ENCODE results near the gene NRP2. TPM values are rescaled to one million over a fixed set of nuclear protein-coding genes. Genes with fewer than 3 reads are reported as not detected.

The NRP2 gene
- total and polyA plus RNA-seq, 4 donors, result 57.7 to 79.1 (median 62.4) TPM

- no peak for DNase-seq (ENCODE audit: low read depth in 4 of 6, low spot score in 6 of 6)
- H3K4me3 ChIP-seq (ENCODE audit: low read depth, low read length), result no peak overlapping the region
- WGBS (ENCODE audit: insufficient coverage), result 69% methylated on average over 8 of the region's 13 CpGs
- peak overlapping the region; percentile 61 for H3K27ac ChIP-seq (ENCODE audit: low read depth, low read length)
- no peaks in the 10 kb centered on the region for H3K36me3 ChIP-seq (ENCODE audit: control insufficient read depth, insufficient read depth, low read length)
- H3K9me3 ChIP-seq (ENCODE audit: control insufficient read depth, insufficient read depth, low read length), result no peaks in the 10 kb centered on the region
- peaks cover 21% of the 10 kb centered on the region for H3K27me3 ChIP-seq (ENCODE audit: control insufficient read depth, insufficient read depth, low read length)
- H3K4me1 ChIP-seq (ENCODE audit: control insufficient read depth, insufficient read depth, low read length), result peaks cover 40% of the 10 kb centered on the region
Observed at GRCh38 chr2:205714789-205715720, 32.8 kb downstream of the NRP2 start.

GRCh38 chr2:205715831-205716525 is 33.7 kb downstream of the NRP2 start:
- Histone ChIP-seq H3K36me3 (ENCODE audit: control insufficient read depth, insufficient read depth, low read length) (no peaks in the 10 kb centered on the region), H3K4me1 (ENCODE audit: control insufficient read depth, insufficient read depth, low read length) (peaks cover 48% of the 10 kb centered on the region), H3K27ac (ENCODE audit: low read depth, low read length) (peak overlapping the region; percentile 6), H3K4me3 (ENCODE audit: low read depth, low read length) (no peak overlapping the region), H3K27me3 (ENCODE audit: control insufficient read depth, insufficient read depth, low read length) (peaks cover 21% of the 10 kb centered on the region), H3K9me3 (ENCODE audit: control insufficient read depth, insufficient read depth, low read length) (no peaks in the 10 kb centered on the region)
- WGBS (ENCODE audit: insufficient coverage), result 87% methylated on average over 17 of the region's 20 CpGs
- no peak for DNase-seq (ENCODE audit: low read depth in 4 of 6, low spot score in 6 of 6)

- DNase-seq (ENCODE audit: low read depth in 4 of 6, low spot score in 6 of 6), result no peak
- no peak overlapping the region for H3K4me3 ChIP-seq (ENCODE audit: low read depth, low read length)
- peaks cover 21% of the 10 kb centered on the region for H3K27me3 ChIP-seq (ENCODE audit: control insufficient read depth, insufficient read depth, low read length)
- no peaks in the 10 kb centered on the region for H3K36me3 ChIP-seq (ENCODE audit: control insufficient read depth, insufficient read depth, low read length)
- peak overlapping the region; percentile 79 for H3K27ac ChIP-seq (ENCODE audit: low read depth, low read length)
- H3K9me3 ChIP-seq (ENCODE audit: control insufficient read depth, insufficient read depth, low read length), result no peaks in the 10 kb centered on the region
- WGBS (ENCODE audit: insufficient coverage), result 64% methylated on average over 2 of the region's 10 CpGs
- peaks cover 60% of the 10 kb centered on the region for H3K4me1 ChIP-seq (ENCODE audit: control insufficient read depth, insufficient read depth, low read length)
Observed at GRCh38 chr2:205717175-205717846, 35.0 kb downstream of the NRP2 start.

GRCh38 chr2:205717999-205718398 is 35.7 kb downstream of the NRP2 start:
- peak overlapping the region; percentile 79 for H3K27ac ChIP-seq (ENCODE audit: low read depth, low read length)
- H3K9me3 ChIP-seq (ENCODE audit: control insufficient read depth, insufficient read depth, low read length), result no peaks in the 10 kb centered on the region
- peaks cover 60% of the 10 kb centered on the region for H3K4me1 ChIP-seq (ENCODE audit: control insufficient read depth, insufficient read depth, low read length)
- no peaks in the 10 kb centered on the region for H3K36me3 ChIP-seq (ENCODE audit: control insufficient read depth, insufficient read depth, low read length)
- H3K4me3 ChIP-seq (ENCODE audit: low read depth, low read length), result no peak overlapping the region
- DNase-seq (ENCODE audit: low read depth in 4 of 6, low spot score in 6 of 6), result no peak
- 89% methylated on average over 3 of the region's 3 CpGs for WGBS (ENCODE audit: insufficient coverage)
- H3K27me3 ChIP-seq (ENCODE audit: control insufficient read depth, insufficient read depth, low read length), result peaks cover 18% of the 10 kb centered on the region

GRCh38 chr2:205719847-205720246 is 37.5 kb downstream of the NRP2 start:
- no CpG with 5 or more reads among the region's 4 CpGs for WGBS (ENCODE audit: insufficient coverage)
- Histone ChIP-seq H3K9me3 (ENCODE audit: control insufficient read depth, insufficient read depth, low read length) (no peaks in the 10 kb centered on the region), H3K4me1 (ENCODE audit: control insufficient read depth, insufficient read depth, low read length) (peaks cover 49% of the 10 kb centered on the region), H3K36me3 (ENCODE audit: control insufficient read depth, insufficient read depth, low read length) (no peaks in the 10 kb centered on the region), H3K4me3 (ENCODE audit: low read depth, low read length) (no peak overlapping the region), H3K27me3 (ENCODE audit: control insufficient read depth, insufficient read depth, low read length) (peaks cover 19% of the 10 kb centered on the region), H3K27ac (ENCODE audit: low read depth, low read length) (peak overlapping the region; percentile 79)
- no peak for DNase-seq (ENCODE audit: low read depth in 4 of 6, low spot score in 6 of 6)

GRCh38 chr2:205720451-205720902 is 38.2 kb downstream of the NRP2 start:
- H3K27ac ChIP-seq (ENCODE audit: low read depth, low read length), result peak overlapping the region; percentile 79
- H3K4me3 ChIP-seq (ENCODE audit: low read depth, low read length), result no peak overlapping the region
- peaks cover 19% of the 10 kb centered on the region for H3K27me3 ChIP-seq (ENCODE audit: control insufficient read depth, insufficient read depth, low read length)
- H3K4me1 ChIP-seq (ENCODE audit: control insufficient read depth, insufficient read depth, low read length), result peaks cover 43% of the 10 kb centered on the region
- H3K9me3 ChIP-seq (ENCODE audit: control insufficient read depth, insufficient read depth, low read length), result no peaks in the 10 kb centered on the region
- no peak for DNase-seq (ENCODE audit: low read depth in 4 of 6, low spot score in 6 of 6)
- WGBS (ENCODE audit: insufficient coverage), result 13% methylated on average over 5 of the region's 7 CpGs
- no peaks in the 10 kb centered on the region for H3K36me3 ChIP-seq (ENCODE audit: control insufficient read depth, insufficient read depth, low read length)

- Histone ChIP-seq H3K9me3 (ENCODE audit: control insufficient read depth, insufficient read depth, low read length) (no peaks in the 10 kb centered on the region), H3K36me3 (ENCODE audit: control insufficient read depth, insufficient read depth, low read length) (peaks cover under 1% of the 10 kb centered on the region), H3K4me1 (ENCODE audit: control insufficient read depth, insufficient read depth, low read length) (peaks cover 40% of the 10 kb centered on the region), H3K27me3 (ENCODE audit: control insufficient read depth, insufficient read depth, low read length) (peaks cover 16% of the 10 kb centered on the region), H3K27ac (ENCODE audit: low read depth, low read length) (peak overlapping the region; percentile 79), H3K4me3 (ENCODE audit: low read depth, low read length) (no peak overlapping the region)
- peak in 1 of 6 donors; percentile 70 for DNase-seq (ENCODE audit: low read depth in 4 of 6, low spot score in 6 of 6)
- WGBS (ENCODE audit: insufficient coverage), result 20% methylated on average over 1 of the region's 8 CpGs
Observed at GRCh38 chr2:205721057-205721449, 38.8 kb downstream of the NRP2 start.

GRCh38 chr2:205722283-205722918 is 40.1 kb downstream of the NRP2 start:
- Histone ChIP-seq H3K27ac (ENCODE audit: low read depth, low read length) (peak overlapping the region; percentile 78), H3K9me3 (ENCODE audit: control insufficient read depth, insufficient read depth, low read length) (no peaks in the 10 kb centered on the region), H3K4me1 (ENCODE audit: control insufficient read depth, insufficient read depth, low read length) (peaks cover 33% of the 10 kb centered on the region), H3K27me3 (ENCODE audit: control insufficient read depth, insufficient read depth, low read length) (peaks cover 24% of the 10 kb centered on the region), H3K4me3 (ENCODE audit: low read depth, low read length) (no peak overlapping the region), H3K36me3 (ENCODE audit: control insufficient read depth, insufficient read depth, low read length) (peaks cover 4% of the 10 kb centered on the region)
- whole genome bisulfite sequencing (ENCODE audit: insufficient coverage), result 41% methylated on average over 4 of the region's 4 CpGs
- DNase-seq (ENCODE audit: low read depth in 4 of 6, low spot score in 6 of 6), result peak in 2 of 6 donors; percentile 65 to 72

GRCh38 chr2:205723179-205723578 is 40.9 kb downstream of the NRP2 start:
- Histone ChIP-seq H3K4me3 (ENCODE audit: low read depth, low read length) (no peak overlapping the region), H3K27ac (ENCODE audit: low read depth, low read length) (no peak overlapping the region), H3K36me3 (ENCODE audit: control insufficient read depth, insufficient read depth, low read length) (peaks cover 4% of the 10 kb centered on the region), H3K27me3 (ENCODE audit: control insufficient read depth, insufficient read depth, low read length) (peaks cover 25% of the 10 kb centered on the region), H3K9me3 (ENCODE audit: control insufficient read depth, insufficient read depth, low read length) (no peaks in the 10 kb centered on the region), H3K4me1 (ENCODE audit: control insufficient read depth, insufficient read depth, low read length) (peaks cover 32% of the 10 kb centered on the region)
- no peak for DNase-seq (ENCODE audit: low read depth in 4 of 6, low spot score in 6 of 6)
- no CpG with 5 or more reads among the region's 2 CpGs for WGBS (ENCODE audit: insufficient coverage)
